ENCODE data around the gene ZNF488. TPM values are rescaled to one million over a fixed set of nuclear protein-coding genes. Genes with fewer than 3 reads are reported as not detected.

Gene ZNF488
- total and polyA plus RNA-seq, 8 donors = 0.09 to 0.16 TPM; not detected in 6

GRCh38 chr10:47353351-47353750 is 30.7 kb downstream of the ZNF488 start:
- Histone ChIP-seq H3K4me1 (no peaks in the 10 kb centered on the region), H3K4me3 (no peak overlapping the region), H3K27ac (no peak overlapping the region), H3K27me3 (no peaks in the 10 kb centered on the region), H3K9me3 (no peaks in the 10 kb centered on the region), H3K36me3 (no peaks in the 10 kb centered on the region)
- DNase-seq (no peak), ATAC-seq (no peak), FAIRE-seq (no peak)
- intact Hi-C loops (cut with DNase I) = no loop called here
- no peak for TF ChIP-seq CTCF (IDR thresholded peaks at IDR 0.05)
- 87 to 91% methylated on average over 6 of the region's 6 CpGs for WGBS, 2 donors

GRCh38 chr10:47351899-47352815 is 31.9 kb downstream of the ZNF488 start:
- no peak for ATAC-seq
- TF ChIP-seq CTCF (IDR thresholded peaks at IDR 0.05) = no peak
- Histone ChIP-seq H3K27ac (no peak overlapping the region), H3K36me3 (no peaks in the 10 kb centered on the region), H3K4me3 (no peak overlapping the region), H3K4me1 (no peaks in the 10 kb centered on the region), H3K9me3 (no peaks in the 10 kb centered on the region), H3K27me3 (no peaks in the 10 kb centered on the region)
- no peak for FAIRE-seq
- 79 to 82% methylated on average over 14 of the region's 14 CpGs for WGBS, 2 donors
- no peak for DNase-seq
- intact Hi-C loops (cut with DNase I) = no loop called here

GRCh38 chr10:47350671-47351640 is 33.1 kb downstream of the ZNF488 start:
- no peaks in the 10 kb centered on the region for H3K9me3 ChIP-seq
- DNase-seq (peak in 1 of 6 donors; percentile 47), FAIRE-seq (no peak), ATAC-seq (no peak)
- no peaks in the 10 kb centered on the region for H3K27me3 ChIP-seq
- H3K4me1 ChIP-seq = no peaks in the 10 kb centered on the region
- WGBS, 2 donors = 87 to 90% methylated on average over 39 of the region's 39 CpGs
- no peak overlapping the region for H3K27ac ChIP-seq
- no peaks in the 10 kb centered on the region for H3K36me3 ChIP-seq
- intact Hi-C loops (cut with DNase I) = no loop called here
- no peak overlapping the region for H3K4me3 ChIP-seq
- TF ChIP-seq CTCF (IDR thresholded peaks at IDR 0.05) = no peak

GRCh38 chr10:47349941-47350371 is 34.1 kb downstream of the ZNF488 start:
- TF ChIP-seq CTCF (IDR thresholded peaks at IDR 0.05) = no peak
- DNase-seq (peak in 1 of 6 donors; percentile 50), ATAC-seq (no peak), FAIRE-seq (no peak)
- 94 to 95% methylated on average over 31 of the region's 31 CpGs for WGBS, 2 donors
- no peaks in the 10 kb centered on the region for H3K4me1 ChIP-seq
- H3K27me3 ChIP-seq = no peaks in the 10 kb centered on the region
- H3K9me3 ChIP-seq = no peaks in the 10 kb centered on the region
- H3K27ac ChIP-seq = no peak overlapping the region
- intact Hi-C loops (cut with DNase I) = no loop called here
- no peaks in the 10 kb centered on the region for H3K36me3 ChIP-seq
- H3K4me3 ChIP-seq = no peak overlapping the region
